ENCODE data around the gene ZFYVE1.

Gene ZFYVE1

DNA sequence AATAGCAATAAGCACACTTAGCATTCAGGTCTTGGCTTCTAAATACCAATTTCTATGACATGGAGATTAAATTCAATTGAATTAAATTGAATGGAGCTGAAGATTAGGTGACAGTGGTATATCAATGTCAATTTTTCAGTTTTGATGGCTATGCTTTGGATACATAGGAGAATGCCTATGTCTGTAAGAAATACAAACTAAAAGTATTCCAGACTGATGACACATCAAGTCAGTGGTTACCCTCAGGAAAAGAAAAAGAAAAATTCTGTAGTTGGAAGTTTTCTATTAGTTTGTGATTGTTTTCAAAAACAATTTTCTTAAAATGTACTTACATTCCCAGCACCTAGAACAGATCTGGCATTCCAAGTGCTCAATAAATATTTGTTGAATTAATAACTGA, 105.5 kb downstream of the ZFYVE1 start:
- no peak for DNase-seq (ENCODE audit: low spot score)

DNA sequence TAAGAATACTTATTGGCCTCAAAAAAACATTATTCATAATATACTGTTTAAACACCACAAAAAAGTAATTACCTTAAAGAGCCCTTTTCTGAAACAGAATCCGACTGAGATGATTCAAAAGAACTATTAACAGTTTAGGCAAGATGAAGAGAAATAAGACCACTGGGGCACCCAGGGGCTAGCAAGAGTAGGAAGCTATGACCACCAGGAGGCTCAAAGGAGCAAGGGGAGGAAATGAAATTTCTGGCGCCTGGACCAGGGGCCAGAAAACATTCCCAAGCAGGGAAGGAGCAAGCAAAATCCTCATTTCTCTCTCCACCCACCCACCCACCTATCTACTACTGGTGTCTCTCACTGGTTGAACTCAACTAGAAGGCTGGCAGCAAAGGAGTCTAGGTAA, 106.9 kb downstream of the ZFYVE1 start:
- DNase-seq (ENCODE audit: low spot score): no peak
